HG03565 (cell line): ENCODE data around the gene RANBP3.
A peak's percentile ranks its signal among the peaks of the same experiment; 100 is the strongest.
"Not testable (repeated sequence)": the region's sequence is repeated elsewhere in the genome, so short reads cannot be mapped to it uniquely, and the experiment has no call there.

Experiments used
- ATAC-seq: cut with Tn5 transposase; IDR thresholded peaks from one replicate; pipeline ENCODE4 v1.9.1; 2021; ENCODE audit warnings: mild to moderate bottlenecking, moderate library complexity; ENCODE audit not compliant: unreplicated experiment

RANBP3 gene

DNA sequence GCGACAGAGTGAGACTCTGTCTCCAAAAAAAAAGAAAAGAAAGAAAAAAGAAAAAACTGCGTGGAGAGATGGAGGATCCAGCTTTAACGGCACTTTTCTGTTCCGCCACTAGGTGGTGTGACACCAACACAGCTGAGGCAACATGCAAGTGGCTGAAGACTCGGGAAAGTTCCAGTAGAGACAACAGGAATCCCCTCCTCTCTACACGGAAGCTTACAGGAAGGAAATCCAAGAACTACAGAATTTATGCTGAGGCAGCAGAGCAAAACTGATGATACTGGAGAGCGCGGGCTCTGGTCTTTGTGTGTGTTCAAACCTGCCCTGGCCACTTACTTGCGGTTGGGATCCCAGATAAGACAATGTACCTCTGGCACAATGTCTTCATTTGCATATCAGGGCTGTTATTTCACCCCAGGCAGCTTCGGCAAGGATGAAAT, 9.9 kb downstream of the RANBP3 start:
- ATAC-seq, result peak; percentile 59

DNA sequence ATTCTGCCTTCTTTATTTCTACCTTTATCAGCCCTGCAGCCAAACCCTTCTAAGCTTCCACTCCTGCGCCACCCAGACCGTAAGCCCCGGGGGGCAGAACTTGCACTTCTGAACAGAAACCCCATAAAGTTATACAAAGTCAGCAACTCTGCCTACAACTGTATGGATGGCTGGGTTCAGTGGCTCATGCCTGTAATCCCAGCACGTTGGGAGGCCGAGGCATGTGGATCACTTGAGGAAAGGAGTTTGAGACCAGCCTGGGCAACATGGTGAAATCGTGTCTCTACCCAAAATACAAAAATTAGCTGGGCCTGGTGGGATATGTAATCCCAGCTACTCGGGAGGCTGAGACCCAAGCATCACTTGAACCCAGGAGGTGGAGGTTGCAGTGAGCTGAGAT, 10.4 kb downstream of the RANBP3 start:
- no peak for ATAC-seq

- no peak for ATAC-seq
Observed at GRCh38 chr19:5966941-5967340, 11.0 kb downstream of the RANBP3 start.

GRCh38 chr19:5966215-5966614, 11.7 kb downstream of the RANBP3 start:
- ATAC-seq, result no peak

DNA sequence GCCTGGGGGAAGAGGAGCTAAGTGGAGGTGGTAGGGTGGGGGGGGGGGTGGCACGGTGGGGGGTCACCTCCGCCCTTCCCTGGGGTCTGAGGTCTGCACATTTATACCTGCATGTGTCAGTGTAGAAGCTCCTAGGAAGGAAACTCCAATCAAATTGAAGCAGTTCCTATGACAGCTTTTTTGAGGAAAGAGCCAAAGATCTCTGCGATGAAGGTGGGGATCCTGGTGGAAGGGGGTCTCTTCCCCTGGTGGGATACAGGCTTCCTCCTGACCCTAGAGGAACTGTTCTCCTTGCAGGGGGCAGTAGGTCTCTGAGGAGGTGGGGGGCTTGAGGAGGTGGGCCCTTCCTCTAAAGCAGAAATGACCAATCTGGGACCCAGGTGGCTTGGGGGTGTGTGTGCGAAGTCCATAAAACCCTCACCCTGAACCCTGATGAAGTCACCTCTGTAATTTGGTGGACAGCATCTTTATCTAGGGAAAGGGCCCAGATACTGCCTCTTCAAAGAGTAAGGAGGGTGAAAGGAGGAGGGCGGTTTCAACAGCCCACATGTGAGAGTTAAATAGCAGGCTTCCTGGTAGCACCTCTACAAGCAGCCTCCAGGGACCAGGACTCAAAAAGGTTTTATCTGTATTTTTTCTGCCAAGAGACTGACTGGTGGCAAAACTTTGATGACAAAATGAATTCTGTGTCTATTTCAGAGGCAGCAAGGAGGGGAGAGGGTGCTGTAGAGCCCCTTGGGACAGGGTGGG, 12.9 kb downstream of the RANBP3 start:
- no peak for ATAC-seq

GRCh38 chr19:5963855-5964254, 14.1 kb downstream of the RANBP3 start:
- no peak for ATAC-seq

- not testable (repeated sequence) for ATAC-seq
Observed at GRCh38 chr19:5963259-5963658, 14.7 kb downstream of the RANBP3 start.

DNA sequence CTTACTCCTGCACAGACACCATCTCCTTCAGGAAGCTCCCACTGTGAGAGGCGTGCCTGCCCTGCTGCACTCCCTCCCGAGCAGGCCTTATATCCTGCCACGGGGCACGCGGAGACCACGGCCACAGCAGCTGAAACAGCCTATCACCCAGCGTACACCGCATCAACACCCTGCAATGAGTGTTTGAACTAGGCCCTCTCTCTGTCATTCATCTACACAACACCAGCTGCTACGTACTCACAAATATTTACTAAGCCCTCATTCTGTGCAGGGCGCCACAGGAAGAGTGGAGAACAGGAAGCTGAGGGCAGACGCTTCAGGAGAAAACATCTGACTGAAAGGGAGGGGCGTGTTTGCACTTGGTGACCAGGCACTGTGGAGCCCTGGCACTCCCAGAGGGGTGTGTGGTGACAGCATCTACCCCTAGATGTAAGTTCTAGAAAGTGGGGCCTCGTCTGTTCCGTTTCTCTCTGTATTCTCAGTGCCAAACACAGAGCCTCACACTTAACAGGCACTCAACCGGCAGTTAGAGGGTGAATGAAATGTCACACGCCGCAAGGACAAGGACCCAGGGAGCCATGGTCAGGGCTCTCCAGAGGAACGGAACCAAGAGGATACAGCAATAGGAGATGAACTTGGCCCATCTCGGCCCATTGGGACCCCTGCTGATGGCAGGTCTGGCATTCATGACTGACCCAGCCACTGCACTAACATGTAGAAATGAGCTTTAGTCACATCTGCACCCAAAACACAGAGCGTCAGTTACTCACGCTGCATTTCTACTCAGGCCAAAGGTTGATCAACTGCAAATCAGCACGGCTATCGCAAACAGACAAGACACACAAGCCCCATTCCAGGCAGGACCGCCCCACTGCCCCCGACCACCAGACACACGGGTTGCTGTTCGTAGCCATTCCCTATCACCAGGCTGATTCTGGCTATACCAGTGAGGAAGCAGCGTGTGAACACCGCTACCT, 15.7 kb downstream of the RANBP3 start:
- ATAC-seq, result no peak

GRCh38 chr19:5961641-5961968, 16.3 kb downstream of the RANBP3 start:
- not testable (repeated sequence) for ATAC-seq

DNA sequence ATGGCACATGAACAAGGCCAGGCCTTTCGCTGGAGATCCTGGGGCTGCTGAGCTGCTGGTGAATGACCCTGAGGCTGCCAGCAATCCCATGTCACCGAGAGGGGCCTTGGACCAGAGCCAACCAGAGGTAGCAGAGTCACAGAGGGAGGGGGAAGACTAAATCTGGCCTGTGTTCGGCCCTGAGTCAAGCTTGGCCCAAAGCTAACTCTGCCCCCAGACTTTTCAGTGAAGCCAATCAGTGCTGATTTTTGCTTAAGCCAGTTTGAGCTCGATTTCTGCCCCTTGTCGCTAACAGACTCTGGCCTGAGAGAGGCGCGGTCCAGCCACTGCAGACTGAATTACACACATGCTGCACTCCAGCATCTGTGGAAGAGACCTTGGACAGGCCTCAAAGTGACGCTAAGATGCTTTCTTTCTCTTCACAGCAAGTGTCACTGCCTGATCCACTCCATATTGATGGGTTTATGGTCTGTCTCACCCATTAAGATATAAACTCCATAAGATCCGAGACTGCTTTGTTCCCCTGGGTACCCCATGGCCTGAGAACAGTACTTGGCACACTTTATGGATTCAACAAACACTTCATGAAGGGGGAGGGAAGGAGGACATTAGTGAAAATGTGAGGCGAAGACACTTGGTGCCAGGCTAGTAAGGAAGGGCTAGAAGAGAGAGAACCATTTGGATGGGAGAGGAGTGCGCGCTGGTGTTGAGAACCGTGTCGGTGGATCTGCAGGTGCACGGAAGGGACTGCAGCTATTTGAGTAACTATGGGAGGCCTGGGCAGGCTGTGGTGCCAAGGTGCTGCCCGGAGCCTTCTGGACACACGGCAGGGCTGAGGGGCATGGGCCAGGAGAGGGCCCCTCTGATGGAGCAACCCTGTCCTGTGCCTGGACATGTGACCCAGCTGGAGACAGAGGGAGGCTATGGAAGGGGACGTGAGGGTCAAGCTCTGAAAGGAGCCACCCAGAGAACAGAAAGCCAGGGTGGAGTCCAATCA, 17.6 kb downstream of the RANBP3 start:
- ATAC-seq, result no peak

DNA sequence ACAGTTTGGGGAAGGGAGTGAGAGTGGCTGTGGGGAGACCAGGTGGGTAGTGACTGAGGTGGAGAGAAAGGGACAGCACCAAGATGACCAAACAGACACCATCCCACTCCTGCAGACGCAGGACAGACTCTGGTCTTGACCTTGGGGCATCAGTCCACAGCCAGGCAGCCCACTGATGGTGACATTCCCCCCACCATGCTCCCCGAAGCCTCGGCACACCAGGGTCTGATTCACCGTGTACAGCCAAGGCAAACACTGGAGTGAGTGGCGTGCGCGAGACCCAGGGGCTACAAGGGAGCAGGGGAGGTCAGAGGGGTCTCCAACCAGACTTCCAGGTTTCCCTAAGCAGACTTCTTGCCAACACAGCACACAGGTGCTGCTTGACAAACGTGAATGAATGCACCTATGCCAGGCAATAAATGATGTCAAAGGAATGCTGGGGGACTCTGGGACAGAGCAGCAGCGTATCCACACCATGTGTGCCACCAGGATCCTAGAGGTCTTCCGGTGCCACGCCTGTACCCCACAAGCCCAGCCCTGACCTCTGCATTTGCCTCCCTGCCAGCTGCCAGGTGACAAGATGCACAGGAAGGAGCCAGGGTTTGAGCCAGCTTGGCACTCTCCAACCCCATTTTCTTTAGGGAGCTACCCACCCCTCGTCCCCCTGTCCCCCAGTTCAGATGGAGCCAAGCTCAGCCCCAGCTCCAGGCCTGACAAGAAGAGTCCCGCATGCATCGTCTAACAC, 18.5 kb downstream of the RANBP3 start:
- ATAC-seq, result no peak

- no peak for ATAC-seq
Observed at GRCh38 chr19:5958851-5959122, 19.2 kb downstream of the RANBP3 start.

DNA sequence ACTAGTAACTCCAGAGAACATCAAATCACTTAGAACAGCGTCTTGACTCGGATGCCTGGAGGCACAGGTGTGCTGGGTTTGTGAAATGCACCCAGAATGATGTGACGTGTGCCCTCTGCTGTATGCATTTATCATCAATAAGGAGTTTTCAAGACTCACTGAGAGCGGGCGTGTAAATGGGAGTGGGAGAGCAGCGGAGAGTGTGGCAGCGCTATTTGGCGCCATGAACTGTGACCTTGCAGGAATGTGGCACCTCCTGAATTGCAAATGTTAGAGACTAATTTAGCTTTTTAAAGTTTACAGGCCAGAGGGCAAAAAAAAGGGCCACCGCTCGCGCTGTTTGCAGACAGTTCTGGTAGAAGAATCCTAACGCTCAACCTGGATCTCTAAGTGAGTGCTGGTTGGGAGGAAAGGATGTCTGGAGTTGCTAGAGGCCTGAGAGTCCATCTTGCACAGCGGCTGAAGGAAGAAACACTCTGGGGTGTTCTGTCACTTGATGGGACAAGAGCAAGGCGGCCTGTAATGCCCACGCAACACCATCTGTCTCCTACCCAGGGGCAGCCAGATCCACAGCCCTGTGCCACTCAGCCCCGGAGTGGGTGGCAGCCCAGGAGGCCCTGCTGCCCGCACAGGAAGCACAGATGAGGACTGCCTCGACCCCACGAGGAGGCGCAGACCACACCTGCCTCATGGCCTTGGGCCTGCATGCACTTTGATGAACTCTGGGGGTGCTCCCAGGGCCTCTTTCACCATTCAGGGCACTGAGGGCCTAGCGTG, 19.7 kb downstream of the RANBP3 start:
- no peak for ATAC-seq

DNA sequence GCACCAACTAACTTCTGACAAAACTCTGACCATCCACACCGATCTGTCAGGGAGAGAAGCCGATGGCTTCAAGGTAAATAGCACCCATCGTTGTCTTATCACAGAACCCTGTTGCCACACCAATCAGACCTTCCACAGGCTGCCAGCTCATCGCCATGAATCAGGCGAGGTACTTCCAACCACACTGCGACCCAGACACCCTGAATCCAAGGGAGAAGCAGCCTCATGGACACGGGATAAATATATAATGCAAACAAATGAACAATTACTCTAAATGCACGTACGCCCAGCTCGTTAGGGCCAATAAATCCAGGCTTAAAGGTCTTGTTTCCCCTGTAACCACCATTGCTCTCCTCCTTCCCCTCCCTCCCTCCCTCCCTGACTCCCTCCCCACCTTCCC, 20.8 kb downstream of the RANBP3 start:
- no peak for ATAC-seq

GRCh38 chr19:5956728-5957127, 21.2 kb downstream of the RANBP3 start:
- ATAC-seq, result no peak

GRCh38 chr19:5956323-5956722, 21.6 kb downstream of the RANBP3 start:
- ATAC-seq, result no peak

DNA sequence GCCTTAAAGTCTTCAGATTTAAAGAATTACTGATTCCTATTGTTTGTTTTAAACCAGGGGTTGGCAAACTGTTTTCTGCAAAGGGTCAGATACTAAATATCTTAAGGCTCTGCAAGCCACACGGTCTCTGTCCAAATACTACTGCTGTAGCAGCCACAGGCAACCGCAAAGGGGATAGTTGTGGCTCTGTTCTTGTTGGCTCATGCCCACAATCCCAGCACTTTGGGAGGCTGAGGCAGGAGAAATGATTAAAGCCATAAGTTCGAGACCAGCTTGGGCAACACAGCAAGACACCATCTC, 22.4 kb downstream of the RANBP3 start:
- ATAC-seq, result no peak

- ATAC-seq, result no peak
Observed at GRCh38 chr19:5954293-5954692, 23.6 kb downstream of the RANBP3 start.

GRCh38 chr19:5953680-5954213, 24.2 kb downstream of the RANBP3 start:
- no peak for ATAC-seq
